ENCODE measurements around the gene ZSCAN12.

DNA sequence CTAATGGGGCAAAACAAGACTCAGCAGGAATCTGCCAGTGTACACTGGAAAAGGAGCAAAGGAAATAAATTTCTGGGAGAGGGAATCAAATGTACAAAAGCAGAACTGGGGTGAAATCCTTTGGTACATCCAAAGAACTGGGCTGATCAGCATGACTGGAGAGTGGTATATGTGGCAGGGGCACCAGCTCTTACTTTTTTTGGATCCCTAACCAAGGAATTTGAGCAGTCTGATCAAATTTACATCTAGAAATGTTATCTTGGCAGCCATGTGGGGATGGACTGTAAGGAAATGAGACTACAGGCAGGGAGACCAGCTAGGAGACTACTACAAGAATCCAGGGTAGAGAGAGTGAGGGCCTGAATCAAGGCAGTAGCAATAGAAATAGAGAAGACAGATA, 62.4 kb downstream of the ZSCAN12 start:
- no peak for TF ChIP-seq CTCF (IDR thresholded peaks at IDR 0.05)
- no peak for TF ChIP-seq EZH2phosphoT487 (IDR thresholded peaks at IDR 0.05)
